ENCODE results near the gene LYPD8.

The LYPD8 gene

DNA sequence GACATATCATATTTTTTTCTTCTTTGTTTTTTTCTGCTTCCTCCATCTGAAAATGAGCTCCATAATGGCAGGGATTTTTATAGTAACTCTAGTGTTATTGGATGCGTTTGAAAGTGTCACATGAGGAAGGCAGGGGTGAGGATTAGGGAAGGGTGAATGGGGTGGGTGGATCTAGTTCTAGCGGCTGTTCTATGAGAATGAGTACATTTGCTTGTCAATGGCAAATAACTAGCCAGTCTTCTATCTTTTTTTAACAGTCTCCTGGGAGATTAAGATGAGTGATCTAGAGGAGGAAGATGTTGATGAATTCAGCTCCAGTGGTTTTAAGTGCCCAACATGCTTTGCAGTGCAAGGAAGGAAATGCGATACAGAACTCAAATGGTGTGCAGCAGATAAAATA, 58.8 kb downstream of the LYPD8 start:
- no peaks in the 10 kb centered on the region for H3K27me3 ChIP-seq (ENCODE audit: low read length)
- no peaks in the 10 kb centered on the region for H3K9me2 ChIP-seq (replicated peaks; ENCODE audit: insufficient read depth, low read length)
- H3K27ac ChIP-seq (ENCODE audit: low read depth, low read length) = no peak overlapping the region
- TF ChIP-seq, protein P1, sequence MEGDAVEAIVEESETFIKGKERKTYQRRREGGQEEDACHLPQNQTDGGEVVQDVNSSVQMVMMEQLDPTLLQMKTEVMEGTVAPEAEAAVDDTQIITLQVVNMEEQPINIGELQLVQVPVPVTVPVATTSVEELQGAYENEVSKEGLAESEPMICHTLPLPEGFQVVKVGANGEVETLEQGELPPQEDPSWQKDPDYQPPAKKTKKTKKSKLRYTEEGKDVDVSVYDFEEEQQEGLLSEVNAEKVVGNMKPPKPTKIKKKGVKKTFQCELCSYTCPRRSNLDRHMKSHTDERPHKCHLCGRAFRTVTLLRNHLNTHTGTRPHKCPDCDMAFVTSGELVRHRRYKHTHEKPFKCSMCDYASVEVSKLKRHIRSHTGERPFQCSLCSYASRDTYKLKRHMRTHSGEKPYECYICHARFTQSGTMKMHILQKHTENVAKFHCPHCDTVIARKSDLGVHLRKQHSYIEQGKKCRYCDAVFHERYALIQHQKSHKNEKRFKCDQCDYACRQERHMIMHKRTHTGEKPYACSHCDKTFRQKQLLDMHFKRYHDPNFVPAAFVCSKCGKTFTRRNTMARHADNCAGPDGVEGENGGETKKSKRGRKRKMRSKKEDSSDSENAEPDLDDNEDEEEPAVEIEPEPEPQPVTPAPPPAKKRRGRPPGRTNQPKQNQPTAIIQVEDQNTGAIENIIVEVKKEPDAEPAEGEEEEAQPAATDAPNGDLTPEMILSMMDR (IDR thresholded peaks at IDR 0.05; ENCODE audit: insufficient read depth, low read length, poor library complexity, severe bottlenecking) = no peak
- TF ChIP-seq EZH2phosphoT487 (conservative IDR thresholded peaks at IDR 0.05; ENCODE audit: low read length) = no peak
- H3K79me2 ChIP-seq (ENCODE audit: insufficient read depth, low read length) = no peaks in the 10 kb centered on the region
- H3K4me3 ChIP-seq (ENCODE audit: insufficient read depth, low read length, poor library complexity, severe bottlenecking) = no peak overlapping the region
- no peak overlapping the region for H2AFZ ChIP-seq (ENCODE audit: low read depth, low read length, severe bottlenecking)
- no peak overlapping the region for H3K9ac ChIP-seq (ENCODE audit: low read length)
- no peaks in the 10 kb centered on the region for H3K9me3 ChIP-seq (ENCODE audit: insufficient read depth, low read length)
- H3K36me3 ChIP-seq (ENCODE audit: low read length) = no peaks in the 10 kb centered on the region
- no peak overlapping the region for H3K4me2 ChIP-seq (ENCODE audit: low read depth, low read length, poor library complexity, severe bottlenecking)
- no peaks in the 10 kb centered on the region; the same call in 1 of the 2 replicates for H4K20me1 ChIP-seq (ENCODE audit: low read depth, low read length)
- H3F3A ChIP-seq (ENCODE audit: insufficient read depth) = no peaks in the 10 kb centered on the region

DNA sequence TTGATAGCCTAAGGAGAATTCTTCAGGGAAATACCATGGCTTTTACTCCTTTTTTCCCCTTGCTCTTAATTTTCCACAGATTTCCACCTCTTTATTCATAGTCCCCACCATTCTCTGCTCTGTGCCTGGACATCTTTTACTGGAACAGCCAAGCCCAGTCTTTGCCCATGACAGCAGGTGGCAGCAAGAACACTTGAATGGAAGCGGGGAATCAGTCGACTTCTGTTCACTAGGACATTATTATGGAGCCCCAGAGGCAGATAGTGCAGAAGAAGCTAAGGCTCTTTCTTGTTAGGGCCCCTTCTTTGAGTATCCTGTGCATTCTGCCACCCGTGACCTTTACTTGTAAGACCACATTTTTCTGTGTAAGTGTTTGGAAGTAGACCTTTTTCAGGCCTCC, 59.3 kb downstream of the LYPD8 start:
- H3K4me2 ChIP-seq (ENCODE audit: low read depth, low read length, poor library complexity, severe bottlenecking) = no peak overlapping the region
- TF ChIP-seq, protein P1 (IDR thresholded peaks at IDR 0.05; ENCODE audit: insufficient read depth, low read length, poor library complexity, severe bottlenecking) = no peak
- no peak for TF ChIP-seq EZH2phosphoT487 (conservative IDR thresholded peaks at IDR 0.05; ENCODE audit: low read length)
- H3K27ac ChIP-seq (ENCODE audit: low read depth, low read length) = no peak overlapping the region
- no peaks in the 10 kb centered on the region for H3F3A ChIP-seq (ENCODE audit: insufficient read depth)
- H3K27me3 ChIP-seq (ENCODE audit: low read length) = no peaks in the 10 kb centered on the region
- no peaks in the 10 kb centered on the region for H3K36me3 ChIP-seq (ENCODE audit: low read length)
- no peaks in the 10 kb centered on the region for H3K79me2 ChIP-seq (ENCODE audit: insufficient read depth, low read length)
- H3K9ac ChIP-seq (ENCODE audit: low read length) = no peak overlapping the region
- H3K4me3 ChIP-seq (ENCODE audit: insufficient read depth, low read length, poor library complexity, severe bottlenecking) = no peak overlapping the region
- H2AFZ ChIP-seq (ENCODE audit: low read depth, low read length, severe bottlenecking) = no peak overlapping the region
- no peaks in the 10 kb centered on the region; the same call in 1 of the 2 replicates for H4K20me1 ChIP-seq (ENCODE audit: low read depth, low read length)
- no peaks in the 10 kb centered on the region for H3K9me3 ChIP-seq (ENCODE audit: insufficient read depth, low read length)
- no peaks in the 10 kb centered on the region for H3K9me2 ChIP-seq (replicated peaks; ENCODE audit: insufficient read depth, low read length)

DNA sequence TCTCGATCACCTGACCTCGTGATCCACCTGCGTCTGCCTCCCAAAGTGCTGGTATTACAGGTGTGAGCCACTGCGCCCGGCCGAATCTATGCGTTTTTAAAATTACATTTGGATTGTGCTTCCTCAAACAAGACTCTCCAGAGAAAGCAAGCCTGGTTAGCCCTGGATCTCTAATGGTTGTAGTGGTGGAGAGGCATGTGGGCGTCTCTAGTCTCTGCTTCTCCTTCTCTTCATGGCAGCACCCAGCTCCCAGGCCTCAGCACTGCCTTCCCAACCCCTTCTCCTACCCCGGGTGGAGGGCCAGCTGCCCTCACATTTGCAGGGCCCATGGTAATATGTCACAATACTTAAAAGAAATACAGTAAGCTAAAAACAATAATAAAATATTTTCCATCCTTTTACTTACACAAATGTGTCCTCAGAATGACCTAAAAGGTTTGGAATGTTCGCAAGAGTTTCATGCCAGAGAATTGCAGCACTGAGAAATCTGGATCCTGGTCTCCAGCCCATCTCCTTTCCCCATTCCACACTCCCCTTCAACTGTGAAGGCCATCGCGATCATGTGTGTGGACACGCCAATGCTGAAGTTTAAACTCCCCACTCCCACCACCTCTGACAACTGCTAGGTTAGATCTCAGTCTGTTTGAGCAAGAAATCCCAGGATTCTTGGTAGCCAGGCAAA, 60.0 kb downstream of the LYPD8 start:
- Histone ChIP-seq H3K79me2 (ENCODE audit: insufficient read depth, low read length) (no peaks in the 10 kb centered on the region), H3K9ac (ENCODE audit: low read length) (no peak overlapping the region), H3K9me2 (replicated peaks; ENCODE audit: insufficient read depth, low read length) (no peaks in the 10 kb centered on the region), H3F3A (ENCODE audit: insufficient read depth) (no peaks in the 10 kb centered on the region), H3K27me3 (ENCODE audit: low read length) (no peaks in the 10 kb centered on the region), H3K4me3 (ENCODE audit: insufficient read depth, low read length, poor library complexity, severe bottlenecking) (no peak overlapping the region), H4K20me1 (ENCODE audit: low read depth, low read length) (no peaks in the 10 kb centered on the region; the same call in 1 of the 2 replicates), H3K4me2 (ENCODE audit: low read depth, low read length, poor library complexity, severe bottlenecking) (no peak overlapping the region), H3K36me3 (ENCODE audit: low read length) (no peaks in the 10 kb centered on the region), H2AFZ (ENCODE audit: low read depth, low read length, severe bottlenecking) (no peak overlapping the region), H3K9me3 (ENCODE audit: insufficient read depth, low read length) (no peaks in the 10 kb centered on the region), H3K27ac (ENCODE audit: low read depth, low read length) (no peak overlapping the region)
- TF ChIP-seq, protein P1 (IDR thresholded peaks at IDR 0.05; ENCODE audit: insufficient read depth, low read length, poor library complexity, severe bottlenecking) = no peak
- no peak for TF ChIP-seq EZH2phosphoT487 (conservative IDR thresholded peaks at IDR 0.05; ENCODE audit: low read length)
